ENCODE data around the gene KEAP1. TPM values are rescaled to one million over a fixed set of nuclear protein-coding genes. Genes with fewer than 3 reads are reported as not detected.

Gene KEAP1
- total RNA-seq, 1 donor from 2014 or later: 69.1 TPM

GRCh38 chr19:10454267-10454666, 48.9 kb downstream of the KEAP1 start:
- no peak for DNase-seq
- intact Hi-C loops (cut with DNase I): no loop called here
- Histone ChIP-seq H3K4me1 (no peaks in the 10 kb centered on the region), H3K27ac (no peak overlapping the region), H3K27me3 (no peaks in the 10 kb centered on the region), H3K4me3 (no peak overlapping the region), H3K9me3 (no peaks in the 10 kb centered on the region), H3K36me3 (peaks cover 33% of the 10 kb centered on the region)
- no peak for TF ChIP-seq CTCF (IDR thresholded peaks at IDR 0.05)
- ATAC-seq: no peak

GRCh38 chr19:10453852-10454251, 49.3 kb downstream of the KEAP1 start:
- H3K27ac ChIP-seq: no peak overlapping the region
- DNase-seq (no peak), ATAC-seq (no peak)
- no peaks in the 10 kb centered on the region for H3K9me3 ChIP-seq
- H3K4me3 ChIP-seq: no peak overlapping the region
- H3K36me3 ChIP-seq: peaks cover 33% of the 10 kb centered on the region
- H3K27me3 ChIP-seq: no peaks in the 10 kb centered on the region
- intact Hi-C loops (cut with DNase I): no loop called here
- no peak for TF ChIP-seq CTCF (IDR thresholded peaks at IDR 0.05)
- H3K4me1 ChIP-seq: no peaks in the 10 kb centered on the region

- Histone ChIP-seq H3K36me3 (peaks cover 38% of the 10 kb centered on the region), H3K9me3 (no peaks in the 10 kb centered on the region), H3K4me3 (no peak overlapping the region), H3K27ac (no peak overlapping the region), H3K27me3 (no peaks in the 10 kb centered on the region), H3K4me1 (no peaks in the 10 kb centered on the region)
- ATAC-seq (no peak), DNase-seq (no peak)
- TF ChIP-seq CTCF (IDR thresholded peaks at IDR 0.05): no peak
- intact Hi-C loops (cut with DNase I): no loop called here
Measured at GRCh38 chr19:10452726-10453618, 50.2 kb downstream of the KEAP1 start.

- TF ChIP-seq CTCF (IDR thresholded peaks at IDR 0.05): no peak
- ATAC-seq (peak; percentile 11), DNase-seq (no peak)
- Histone ChIP-seq H3K4me1 (no peaks in the 10 kb centered on the region), H3K36me3 (peaks cover 51% of the 10 kb centered on the region), H3K27ac (no peak overlapping the region), H3K4me3 (no peak overlapping the region), H3K9me3 (no peaks in the 10 kb centered on the region), H3K27me3 (no peaks in the 10 kb centered on the region)
- intact Hi-C loops (cut with DNase I): no loop called here
Measured at GRCh38 chr19:10450853-10451609, 52.1 kb downstream of the KEAP1 start.

- H3K27me3 ChIP-seq: no peaks in the 10 kb centered on the region
- DNase-seq: no peak
- H3K4me3 ChIP-seq: no peak overlapping the region
- intact Hi-C loops (cut with DNase I): no loop called here
- no peak for TF ChIP-seq CTCF (IDR thresholded peaks at IDR 0.05)
- no peak for ATAC-seq
- peaks cover 52% of the 10 kb centered on the region for H3K36me3 ChIP-seq
- H3K27ac ChIP-seq: no peak overlapping the region
- H3K4me1 ChIP-seq: no peaks in the 10 kb centered on the region
- H3K9me3 ChIP-seq: no peaks in the 10 kb centered on the region
Measured at GRCh38 chr19:10450191-10450852, 52.8 kb downstream of the KEAP1 start.

Measured in upper lobe of right lung (tissue), 1 donor.